Measurements from ENCODE around the gene TMEM11. TPM values are rescaled to one million over a fixed set of nuclear protein-coding genes. Genes with fewer than 3 reads are reported as not detected.

TMEM11 gene
- total RNA-seq, 1 experiment from 2014 or later, result 29.9 TPM

- no peak for DNase-seq (ENCODE audit: low read depth)
Measured at GRCh38 chr17:21161498-21162393, 52.2 kb downstream of the TMEM11 start.

DNA sequence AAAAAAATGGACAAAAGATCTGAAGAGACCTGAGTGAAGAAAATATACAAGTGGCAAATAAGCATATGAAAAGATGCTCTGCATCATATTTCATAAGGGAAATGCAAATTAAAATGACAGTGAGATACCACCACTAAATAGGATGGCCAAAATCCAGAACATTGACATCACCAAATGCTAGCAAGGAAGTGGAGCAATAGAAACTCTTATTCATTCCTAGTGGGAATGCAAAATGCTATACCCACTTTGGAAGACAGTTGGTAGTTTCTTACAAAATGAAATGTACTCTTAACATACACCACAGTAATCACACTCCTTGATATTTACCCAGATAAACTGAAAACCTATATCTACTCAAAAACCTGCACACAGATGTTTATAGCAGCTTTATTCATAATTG lies 53.6 kb downstream of the TMEM11 start:
- no peak for DNase-seq (ENCODE audit: low read depth)

- DNase-seq (ENCODE audit: low read depth), result no peak
Measured at GRCh38 chr17:21157586-21158370, 56.2 kb downstream of the TMEM11 start.

GRCh38 chr17:21152731-21153130 lies 61.2 kb downstream of the TMEM11 start:
- no peak for DNase-seq (ENCODE audit: low read depth)

GRCh38 chr17:21149621-21150020 lies 64.3 kb downstream of the TMEM11 start:
- no peak for DNase-seq (ENCODE audit: low read depth)

Other genes starting within 250 kb of the TMEM11 start
- 144 and 170 TPM in 2 replicates for gene USP22, start 171.2 kb downstream of the TMEM11 start, total RNA-seq (2014; rRNA removed; shearing (Covaris generic))
- gene DHRS7B, start 87.2 kb downstream of the TMEM11 start, total RNA-seq (2014; rRNA removed; shearing (Covaris generic)), result 26.2 and 36.4 TPM in 2 replicates
- 1.7 and 2.5 TPM in 2 replicates for gene NATD1, start 39.2 kb upstream of the TMEM11 start, total RNA-seq (2014; rRNA removed; shearing (Covaris generic))
- 20.7 and 23.9 TPM in 2 replicates for gene MAP2K3, start 70.5 kb upstream of the TMEM11 start, total RNA-seq (2014; rRNA removed; shearing (Covaris generic))
- 0.17 and 0.22 TPM in 2 replicates for gene KCNJ12, start 162.2 kb upstream of the TMEM11 start, total RNA-seq (2014; rRNA removed; shearing (Covaris generic))